ENCODE measurements around the gene CCNY. TPM values are rescaled to one million over a fixed set of nuclear protein-coding genes. Genes with fewer than 3 reads are reported as not detected.

Gene CCNY
- total and polyA plus RNA-seq, 2 of the 13 experiments (the other 11 are each of a cell fraction or from before 2014, with no cell fraction given) = 48.2 to 54.7 TPM

DNA sequence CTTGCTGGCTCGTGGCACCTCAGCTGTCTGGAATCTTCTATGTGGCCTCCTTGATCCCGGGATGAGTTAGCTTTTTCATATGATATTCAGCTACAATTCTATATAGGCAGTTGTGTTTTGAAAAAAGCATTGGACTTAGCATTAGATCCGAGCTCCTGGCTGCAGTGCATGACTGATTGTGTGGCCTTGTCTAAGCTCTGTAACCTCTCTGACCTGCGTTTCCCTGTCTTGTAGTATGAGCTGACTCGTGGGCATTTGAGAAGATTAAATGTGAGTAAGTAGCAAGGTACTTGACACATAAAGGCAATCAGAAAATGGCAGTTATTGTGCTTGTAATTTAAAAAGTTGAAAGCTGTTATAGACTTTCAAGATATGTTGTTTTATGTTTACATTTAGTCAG, 85.9 kb downstream of the CCNY start:
- no peak overlapping the region for H3K4me3 ChIP-seq (replicated peaks in 1 of 3; ENCODE audit: insufficient read depth in 1 of 3, low read depth in 2 of 3, low read length in 3 of 3)
- intact Hi-C loops (cut with micrococcal nuclease; ENCODE audit: unreplicated experiment) (no loop called here), in situ Hi-C loops (cut with HindIII; ENCODE audit: extremely low pct_ligation_motif_present, low pct_unique_long_range_greater_than_20kb) (no loop called here)
- DNase-seq (ENCODE audit: low spot score) (peak; percentile 31), ATAC-seq (no peak), FAIRE-seq (peak; percentile 18)
- H3K27me3 ChIP-seq (ENCODE audit: control insufficient read depth in 1 of 2, insufficient read depth in 2 of 2, low read length in 2 of 2) = no peaks in the 10 kb centered on the region
- WGBS (ENCODE audit: low lambda C conversion rate) = 67% methylated on average over 5 of the region's 5 CpGs
- no peak overlapping the region for H2AFZ ChIP-seq (ENCODE audit: low read length)
- H3K27ac ChIP-seq (ENCODE audit: extremely low read length, insufficient read depth, low read length) = no peak overlapping the region
- ChIA-PET CTCF (ENCODE audit: low intra/inter-chr PET ratio, low total read pairs) (no interaction called here), POLR2A (interaction anchor here (1.5 kb wide), 1 partner anchor 29 kb away, joined by 3 read pairs; no protein-coding TSS in a partner anchor)
- no peaks in the 10 kb centered on the region for H3K36me3 ChIP-seq (replicated peaks in 1 of 2; ENCODE audit: control insufficient read depth in 1 of 2, insufficient read depth in 2 of 2, low read length in 2 of 2)
- no peak overlapping the region for H3K9ac ChIP-seq (ENCODE audit: insufficient read depth, low read depth, low read length)
- BruUV-seq (replicated peaks) = no TSS peak
- H3K4me2 ChIP-seq (ENCODE audit: low read depth, low read length) = no peak overlapping the region
- no peaks in the 10 kb centered on the region for H3K9me3 ChIP-seq (ENCODE audit: low read length)
- H3K4me1 ChIP-seq (ENCODE audit: insufficient read depth, low read length) = peaks cover 77% of the 10 kb centered on the region
- peaks cover 90% of the 10 kb centered on the region for H3K79me2 ChIP-seq (ENCODE audit: insufficient read depth, low read length)
- no peaks in the 10 kb centered on the region for H4K20me1 ChIP-seq (ENCODE audit: insufficient read depth, low read length)
- TF ChIP-seq, protein P1, sequence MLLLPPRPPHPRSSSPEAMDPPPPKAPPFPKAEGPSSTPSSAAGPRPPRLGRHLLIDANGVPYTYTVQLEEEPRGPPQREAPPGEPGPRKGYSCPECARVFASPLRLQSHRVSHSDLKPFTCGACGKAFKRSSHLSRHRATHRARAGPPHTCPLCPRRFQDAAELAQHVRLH (CRISPR knock-in tag; IDR thresholded peaks at IDR 0.05; ENCODE audit: borderline replicate concordance, low read depth) = no peak
- no peak for TF ChIP-seq ZNF251 (CRISPR knock-in tag; IDR thresholded peaks at IDR 0.05)
- 0 out of 2 replicates have a peak, but pooled peaks have one; percentile 9 for TF ChIP-seq SAP130 (CRISPR knock-in tag; IDR thresholded peaks at IDR 0.05; ENCODE audit: low read depth)
- TF ChIP-seq FOXM1 (CRISPR knock-in tag; IDR thresholded peaks at IDR 0.05) = no peak

DNA sequence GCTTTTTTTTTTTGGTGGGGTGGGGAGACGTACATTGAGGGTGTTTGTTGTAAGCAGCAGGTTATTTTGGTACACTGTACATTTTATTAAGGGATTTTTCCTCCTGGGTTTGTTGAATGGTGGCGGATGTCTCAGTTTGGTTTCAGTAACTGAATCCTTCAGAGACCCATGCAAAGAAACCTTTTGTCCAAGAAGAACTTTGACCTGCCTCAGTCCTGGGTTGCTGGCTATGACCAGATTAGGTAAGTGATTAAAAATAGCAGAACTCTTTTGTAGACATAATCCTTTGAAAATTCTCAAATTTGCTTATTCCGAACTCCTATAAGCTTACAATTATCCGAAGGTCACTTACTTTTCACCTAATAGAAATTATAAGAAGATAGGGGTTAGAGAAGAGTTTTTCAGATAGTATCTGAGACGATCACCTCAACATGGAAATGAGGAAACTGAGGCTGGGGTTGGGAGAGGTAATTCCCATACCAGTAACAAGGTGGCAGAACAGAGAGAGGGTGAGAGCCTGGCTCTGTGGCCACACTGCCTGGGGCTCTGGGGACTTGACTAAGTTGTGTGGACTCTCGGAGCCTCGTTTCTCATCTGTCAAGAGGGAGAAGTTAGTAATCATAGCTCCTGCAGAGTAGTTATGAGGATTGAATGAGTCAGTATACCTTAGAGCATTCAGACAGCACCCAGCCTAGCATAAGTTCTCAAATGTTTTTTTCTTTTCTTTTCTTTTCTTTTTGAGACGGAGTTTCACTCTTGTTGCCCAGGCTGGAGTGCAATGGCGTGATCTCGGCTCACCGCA, 87.4 kb downstream of the CCNY start:
- POLR2A ChIA-PET = no interaction called here
- FAIRE-seq = no peak
- peaks cover 89% of the 10 kb centered on the region for H3K79me2 ChIP-seq (ENCODE audit: insufficient read depth, low read length)
- TF ChIP-seq RBFOX2 (IDR thresholded peaks at IDR 0.05; ENCODE audit: low read depth, low read length) (no peak), HNRNPL (IDR thresholded peaks at IDR 0.05; ENCODE audit: low read depth, low read length) (no peak), KAT8 (CRISPR knock-in tag; IDR thresholded peaks at IDR 0.05) (no peak), ZBTB42 (CRISPR knock-in tag; IDR thresholded peaks at IDR 0.05) (no peak), SNRNP70 (IDR thresholded peaks at IDR 0.05; ENCODE audit: low read depth, low read length) (no peak), ZNF430 (CRISPR knock-in tag; IDR thresholded peaks at IDR 0.05) (no peak), XRCC5 (optimal IDR thresholded peaks at IDR 0.05; ENCODE audit: low read length) (no peak), SOX6 (IDR thresholded peaks at IDR 0.05) (no peak), SOX6 (CRISPR knock-in tag; IDR thresholded peaks at IDR 0.05) (no peak), RAD21 (CRISPR knock-in tag; IDR thresholded peaks at IDR 0.05) (no peak), ZNF260 (CRISPR knock-in tag; IDR thresholded peaks at IDR 0.05; ENCODE audit: borderline replicate concordance, low read depth) (no peak), HIVEP1 (CRISPR knock-in tag; IDR thresholded peaks at IDR 0.05) (no peak)
- TF ChIP-seq, protein P2, sequence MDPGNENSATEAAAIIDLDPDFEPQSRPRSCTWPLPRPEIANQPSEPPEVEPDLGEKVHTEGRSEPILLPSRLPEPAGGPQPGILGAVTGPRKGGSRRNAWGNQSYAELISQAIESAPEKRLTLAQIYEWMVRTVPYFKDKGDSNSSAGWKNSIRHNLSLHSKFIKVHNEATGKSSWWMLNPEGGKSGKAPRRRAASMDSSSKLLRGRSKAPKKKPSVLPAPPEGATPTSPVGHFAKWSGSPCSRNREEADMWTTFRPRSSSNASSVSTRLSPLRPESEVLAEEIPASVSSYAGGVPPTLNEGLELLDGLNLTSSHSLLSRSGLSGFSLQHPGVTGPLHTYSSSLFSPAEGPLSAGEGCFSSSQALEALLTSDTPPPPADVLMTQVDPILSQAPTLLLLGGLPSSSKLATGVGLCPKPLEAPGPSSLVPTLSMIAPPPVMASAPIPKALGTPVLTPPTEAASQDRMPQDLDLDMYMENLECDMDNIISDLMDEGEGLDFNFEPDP (CRISPR knock-in tag; conservative IDR thresholded peaks at IDR 0.05) = no peak
- TF ChIP-seq, protein P3, sequence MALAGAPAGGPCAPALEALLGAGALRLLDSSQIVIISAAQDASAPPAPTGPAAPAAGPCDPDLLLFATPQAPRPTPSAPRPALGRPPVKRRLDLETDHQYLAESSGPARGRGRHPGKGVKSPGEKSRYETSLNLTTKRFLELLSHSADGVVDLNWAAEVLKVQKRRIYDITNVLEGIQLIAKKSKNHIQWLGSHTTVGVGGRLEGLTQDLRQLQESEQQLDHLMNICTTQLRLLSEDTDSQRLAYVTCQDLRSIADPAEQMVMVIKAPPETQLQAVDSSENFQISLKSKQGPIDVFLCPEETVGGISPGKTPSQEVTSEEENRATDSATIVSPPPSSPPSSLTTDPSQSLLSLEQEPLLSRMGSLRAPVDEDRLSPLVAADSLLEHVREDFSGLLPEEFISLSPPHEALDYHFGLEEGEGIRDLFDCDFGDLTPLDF (CRISPR knock-in tag; IDR thresholded peaks at IDR 0.05) = no peak

More for the DNA sequence above, 87.4 kb downstream of the CCNY start:
- Histone ChIP-seq H2AFZ (ENCODE audit: low read length) (no peak overlapping the region), H3K27ac (ENCODE audit: extremely low read length, insufficient read depth, low read length) (no peak overlapping the region), H3K9ac (ENCODE audit: insufficient read depth, low read depth, low read length) (no peak overlapping the region), H3K27me3 (ENCODE audit: control insufficient read depth in 1 of 2, insufficient read depth in 2 of 2, low read length in 2 of 2) (no peaks in the 10 kb centered on the region), H3K36me3 (replicated peaks in 1 of 2; ENCODE audit: control insufficient read depth in 1 of 2, insufficient read depth in 2 of 2, low read length in 2 of 2) (no peaks in the 10 kb centered on the region), H3K4me2 (ENCODE audit: low read depth, low read length) (no peak overlapping the region), H4K20me1 (ENCODE audit: insufficient read depth, low read length) (no peaks in the 10 kb centered on the region), H3K4me1 (ENCODE audit: insufficient read depth, low read length) (peaks cover 87% of the 10 kb centered on the region), H3K4me3 (replicated peaks in 1 of 3; ENCODE audit: insufficient read depth in 1 of 3, low read depth in 2 of 3, low read length in 3 of 3) (no peak overlapping the region), H3K9me3 (ENCODE audit: low read length) (no peaks in the 10 kb centered on the region)
- DNase-seq (ENCODE audit: low spot score) (no peak), ATAC-seq (no peak)
- no TSS peak for BruUV-seq (replicated peaks)
- intact Hi-C loops (cut with micrococcal nuclease; ENCODE audit: unreplicated experiment) = no loop called here
- CTCF ChIA-PET (ENCODE audit: low intra/inter-chr PET ratio, low total read pairs) = no interaction called here
- in situ Hi-C loops (cut with HindIII; ENCODE audit: extremely low pct_ligation_motif_present, low pct_unique_long_range_greater_than_20kb) = no loop called here
- WGBS (ENCODE audit: low lambda C conversion rate) = 96% methylated on average over 9 of the region's 11 CpGs

Data from HepG2 (cell line).